GM19193 (cell line): ENCODE results near the gene PTBP1.

Experiments used
- POLR2A ChIP-seq: IDR thresholded peaks from 4 replicates; pipeline ENCODE4 v1.6.1; 2011; ENCODE audit not compliant: insufficient read depth, insufficient read length; ENCODE audit errors: extremely low read depth

The PTBP1 gene

DNA sequence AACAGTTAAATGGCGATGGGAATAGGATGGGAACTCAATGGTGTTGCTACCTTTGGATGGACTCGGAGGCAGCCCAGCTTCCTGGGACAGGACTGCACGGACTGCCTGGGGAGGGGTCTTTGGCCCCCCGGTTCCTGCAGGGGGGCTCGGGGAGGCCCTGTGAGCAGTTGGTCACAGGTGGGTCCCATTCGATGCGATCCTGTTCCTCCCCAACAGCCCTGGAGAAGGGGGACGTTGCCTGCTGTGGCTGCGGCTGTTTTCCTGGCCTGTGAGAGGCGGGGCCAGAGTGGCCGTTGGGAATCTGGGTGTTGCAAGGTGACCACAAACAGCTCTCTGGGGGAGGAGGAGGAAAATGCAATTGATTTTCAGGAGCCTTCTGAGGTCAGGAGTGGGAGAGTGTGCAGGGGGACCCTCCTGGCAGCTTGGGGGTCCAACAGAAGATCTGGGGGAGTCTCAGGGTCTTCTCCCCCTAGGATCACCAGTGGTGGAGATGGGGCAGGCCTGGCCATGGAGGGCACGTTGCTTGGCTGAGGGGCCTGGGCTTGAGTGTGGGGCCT lies 26.4 kb downstream of the PTBP1 start:
- no peak for TF ChIP-seq POLR2A

DNA sequence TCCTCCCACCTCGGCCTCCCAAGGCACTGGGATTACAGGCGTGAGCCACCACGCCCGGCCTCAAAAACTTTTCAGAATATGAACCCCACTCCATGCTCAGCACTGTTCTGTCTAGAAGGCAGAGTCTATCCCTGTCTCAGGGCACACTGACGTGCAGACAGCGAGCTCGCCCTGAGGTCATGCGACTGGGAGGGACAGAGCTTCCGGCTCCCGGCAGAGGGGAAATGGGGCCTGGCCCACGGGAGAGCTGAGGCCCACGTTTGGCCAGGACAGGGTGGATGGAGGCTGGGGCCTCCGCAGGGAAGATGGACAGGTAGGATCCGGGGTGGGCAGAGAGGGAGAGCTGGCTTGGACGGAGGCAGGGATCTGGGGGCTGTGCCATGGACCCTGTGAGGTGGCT lies 27.6 kb downstream of the PTBP1 start:
- TF ChIP-seq POLR2A, result no peak

DNA sequence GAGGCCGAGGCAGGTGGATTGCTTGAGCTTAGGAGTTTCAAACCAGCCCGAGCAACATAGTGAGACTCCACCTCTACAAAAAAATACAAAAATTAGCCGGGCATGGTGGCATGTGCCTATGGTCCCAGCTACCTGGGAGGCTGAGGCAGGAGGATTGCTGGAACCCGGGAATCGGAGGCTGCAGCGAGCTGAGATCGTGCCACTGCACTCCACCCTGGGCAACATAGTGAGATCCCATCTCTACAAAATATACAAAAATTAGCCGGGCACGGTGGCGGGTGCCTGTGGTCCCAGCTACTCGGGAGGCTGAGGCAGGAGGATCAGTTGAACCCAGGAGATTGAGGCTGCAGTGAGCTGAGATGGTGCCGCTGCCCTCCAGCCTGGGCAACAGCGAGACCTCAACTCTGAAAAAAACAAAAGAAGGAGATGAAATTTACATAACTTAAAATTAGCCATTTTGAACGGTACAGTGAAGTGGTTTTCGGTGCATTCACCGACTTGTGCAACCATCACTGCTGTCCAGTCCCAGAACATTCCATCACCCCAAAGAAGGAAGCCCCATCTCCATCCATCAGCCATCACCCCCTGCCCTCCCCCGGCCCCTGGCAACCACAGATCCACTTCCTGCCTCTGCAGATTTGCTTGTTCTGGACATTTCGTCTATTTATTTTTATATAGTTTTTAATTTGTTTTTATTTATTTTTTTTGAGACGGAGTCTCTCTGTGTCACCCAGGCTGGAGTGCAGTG lies 28.8 kb downstream of the PTBP1 start:
- TF ChIP-seq POLR2A, result no peak

DNA sequence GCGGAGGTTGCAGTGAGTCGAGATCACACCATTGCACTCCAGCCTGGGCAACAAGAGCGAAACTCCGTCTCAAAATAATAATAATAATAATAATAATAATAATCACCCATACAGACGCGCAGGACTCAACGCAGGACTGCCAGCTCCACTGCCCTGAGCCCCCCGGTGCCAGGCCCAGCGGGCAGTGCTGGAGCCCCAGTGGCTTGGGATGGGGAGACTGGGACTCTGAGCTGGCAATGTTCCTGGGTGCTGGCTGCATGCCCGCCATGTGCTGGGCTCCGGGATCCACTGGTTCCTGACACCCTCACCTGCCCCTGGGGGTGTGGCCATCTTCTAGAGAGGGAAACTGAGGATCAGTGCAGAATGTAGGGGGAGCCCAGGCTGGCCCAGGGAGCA lies 30.1 kb downstream of the PTBP1 start:
- no peak for TF ChIP-seq POLR2A

DNA sequence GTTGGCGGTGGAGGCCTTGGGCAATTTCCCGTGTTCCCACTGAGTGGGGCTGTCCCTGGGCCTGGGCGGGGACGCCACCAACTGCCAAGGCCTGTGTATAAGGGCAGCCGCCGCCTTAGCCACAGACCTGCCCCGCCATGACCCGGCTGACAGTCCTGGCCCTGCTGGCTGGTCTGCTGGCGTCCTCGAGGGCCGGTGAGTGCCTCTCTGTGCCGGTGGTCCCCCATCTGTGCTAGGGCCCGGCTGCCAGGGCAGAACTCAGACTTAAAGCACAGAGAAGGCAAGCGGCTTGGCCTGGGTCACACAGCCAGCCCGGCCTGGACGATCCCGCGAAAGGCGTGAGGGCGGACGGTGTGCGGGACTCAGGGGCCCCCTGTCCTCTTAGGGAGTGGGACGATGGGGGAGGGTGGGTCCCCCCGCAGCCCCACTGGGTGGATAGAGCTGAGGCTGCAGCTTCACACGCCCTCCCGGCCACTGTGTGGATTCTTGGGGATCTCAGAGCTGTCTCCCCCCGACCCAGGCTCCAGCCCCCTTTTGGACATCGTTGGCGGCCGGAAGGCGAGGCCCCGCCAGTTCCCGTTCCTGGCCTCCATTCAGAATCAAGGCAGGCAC lies 30.6 kb downstream of the PTBP1 start, which contains the start of gene AZU1:
AZU1 (plus strand) TSS at position 128 of the 612 bp plus-strand sequence; CDS start at position 138, 10 bp downstream.
- TF ChIP-seq POLR2A, result no peak

DNA sequence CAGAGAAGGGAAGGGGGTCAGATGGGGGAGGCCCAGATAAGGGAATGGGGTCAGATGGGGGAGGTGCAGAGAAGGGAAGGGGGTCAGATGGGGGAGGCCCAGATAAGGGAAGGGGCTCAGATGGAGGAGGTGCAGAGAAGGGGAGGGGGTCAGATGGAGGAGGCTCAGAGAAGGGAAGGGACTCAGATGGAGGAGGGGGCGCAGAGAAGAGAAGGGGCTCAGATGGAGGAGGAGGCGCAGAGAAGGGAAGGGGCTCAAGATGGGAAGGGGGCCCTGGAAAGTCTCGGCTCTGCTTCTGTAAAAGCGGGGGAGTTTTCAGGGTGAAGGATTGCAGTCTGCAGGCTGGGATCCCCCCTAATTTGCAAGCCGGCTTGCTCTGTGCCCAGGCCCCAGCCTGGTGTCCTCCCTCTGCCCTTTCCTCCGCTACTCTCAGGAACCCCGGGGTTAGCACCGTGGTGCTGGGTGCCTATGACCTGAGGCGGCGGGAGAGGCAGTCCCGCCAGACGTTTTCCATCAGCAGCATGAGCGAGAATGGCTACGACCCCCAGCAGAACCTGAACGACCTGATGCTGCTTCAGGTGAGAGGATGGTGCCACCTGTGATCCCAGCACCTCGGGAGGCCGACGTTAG lies 32.0 kb downstream of the PTBP1 start:
- no peak for TF ChIP-seq POLR2A

DNA sequence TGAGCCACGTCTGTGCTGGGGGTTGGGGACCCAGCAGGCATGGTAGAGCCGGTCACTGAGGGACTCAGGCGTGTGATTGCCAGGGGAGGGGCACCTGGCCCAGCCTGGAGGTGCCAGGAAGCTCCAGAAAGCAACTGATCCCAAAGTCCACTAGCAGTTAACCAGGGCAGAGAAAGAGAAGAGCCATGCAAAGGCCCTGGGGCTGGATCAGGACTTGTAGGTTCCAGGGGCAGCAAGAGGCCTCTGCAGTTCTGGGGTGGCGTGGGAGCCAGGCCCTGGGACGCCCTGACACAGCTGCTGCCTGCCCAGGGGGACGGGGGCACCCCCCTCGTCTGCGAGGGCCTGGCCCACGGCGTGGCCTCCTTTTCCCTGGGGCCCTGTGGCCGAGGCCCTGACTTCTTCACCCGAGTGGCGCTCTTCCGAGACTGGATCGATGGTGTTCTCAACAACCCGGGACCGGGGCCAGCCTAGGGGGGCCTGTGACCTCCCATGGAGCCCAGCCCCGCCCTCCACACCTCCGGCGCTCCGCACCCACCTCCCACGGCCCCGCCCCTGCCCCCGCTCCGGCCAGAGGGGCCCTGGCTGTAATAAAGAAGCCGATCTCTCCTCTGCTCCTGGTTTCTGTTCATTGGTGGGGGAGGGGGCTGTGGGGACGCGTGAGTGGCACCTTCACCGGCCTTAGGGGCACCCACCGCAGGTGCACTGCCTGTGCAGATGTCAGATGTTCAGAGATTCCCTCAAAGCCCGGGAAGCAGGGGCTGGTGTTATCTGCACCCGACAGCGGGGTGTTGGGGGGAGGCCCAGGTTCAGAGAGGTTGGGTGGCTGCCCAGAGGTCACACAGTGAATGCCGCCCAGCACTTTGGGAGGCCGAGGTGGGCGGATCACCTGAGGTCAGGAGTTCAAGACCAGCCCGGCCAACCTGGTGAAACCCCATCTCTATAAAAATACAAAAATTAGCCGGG lies 34.4 kb downstream of the PTBP1 start:
- TF ChIP-seq POLR2A, result no peak

DNA sequence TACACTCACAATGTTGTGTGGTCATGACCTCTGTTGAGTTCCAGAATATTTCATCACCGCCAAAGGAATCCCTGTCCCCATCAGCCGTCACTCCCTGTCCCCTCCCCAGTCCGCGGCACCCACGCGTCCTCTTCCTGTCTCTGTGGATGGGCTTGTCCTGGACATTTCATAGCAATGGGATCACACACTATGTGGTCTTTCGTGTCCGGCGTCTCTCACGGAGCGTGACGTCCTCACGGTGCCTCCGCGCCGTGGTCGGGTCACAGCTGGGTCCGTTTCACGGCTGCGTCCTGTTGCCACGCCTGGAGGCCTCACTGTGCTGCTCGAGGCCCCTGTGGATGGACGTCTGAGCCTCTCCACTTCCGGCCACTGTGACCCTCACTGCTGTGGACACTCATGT lies 37.0 kb downstream of the PTBP1 start:
- TF ChIP-seq POLR2A, result no peak

DNA sequence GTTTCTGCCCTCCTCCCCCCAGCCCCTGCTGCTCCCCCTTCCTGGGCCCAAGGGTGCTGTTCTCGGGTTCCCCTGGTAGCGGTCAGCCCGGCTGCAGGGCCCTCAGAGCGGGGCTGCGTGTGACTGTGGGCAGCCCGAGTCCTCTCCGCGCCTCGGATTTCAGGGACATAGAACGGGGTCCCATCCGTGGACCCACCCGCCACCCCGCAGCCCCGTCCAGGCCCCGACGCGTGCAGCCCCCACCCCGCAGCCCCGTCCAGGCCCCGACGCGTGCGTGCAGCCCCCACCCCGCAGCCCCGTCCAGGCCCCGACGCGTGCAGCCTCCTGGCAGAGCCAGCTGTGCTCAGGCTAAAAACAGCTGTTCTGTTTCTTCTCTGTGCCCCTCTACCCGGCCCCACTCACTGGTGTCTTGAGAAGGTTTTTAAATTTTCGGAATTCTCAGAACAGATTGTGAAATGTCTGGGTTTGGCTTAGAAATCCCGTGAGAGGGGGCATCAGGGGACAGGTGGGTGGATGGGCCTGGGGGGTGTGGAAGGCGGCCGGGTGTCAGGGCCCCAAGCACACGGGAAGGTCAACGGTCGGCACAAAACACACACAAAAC lies 38.1 kb downstream of the PTBP1 start:
- TF ChIP-seq POLR2A, result no peak

DNA sequence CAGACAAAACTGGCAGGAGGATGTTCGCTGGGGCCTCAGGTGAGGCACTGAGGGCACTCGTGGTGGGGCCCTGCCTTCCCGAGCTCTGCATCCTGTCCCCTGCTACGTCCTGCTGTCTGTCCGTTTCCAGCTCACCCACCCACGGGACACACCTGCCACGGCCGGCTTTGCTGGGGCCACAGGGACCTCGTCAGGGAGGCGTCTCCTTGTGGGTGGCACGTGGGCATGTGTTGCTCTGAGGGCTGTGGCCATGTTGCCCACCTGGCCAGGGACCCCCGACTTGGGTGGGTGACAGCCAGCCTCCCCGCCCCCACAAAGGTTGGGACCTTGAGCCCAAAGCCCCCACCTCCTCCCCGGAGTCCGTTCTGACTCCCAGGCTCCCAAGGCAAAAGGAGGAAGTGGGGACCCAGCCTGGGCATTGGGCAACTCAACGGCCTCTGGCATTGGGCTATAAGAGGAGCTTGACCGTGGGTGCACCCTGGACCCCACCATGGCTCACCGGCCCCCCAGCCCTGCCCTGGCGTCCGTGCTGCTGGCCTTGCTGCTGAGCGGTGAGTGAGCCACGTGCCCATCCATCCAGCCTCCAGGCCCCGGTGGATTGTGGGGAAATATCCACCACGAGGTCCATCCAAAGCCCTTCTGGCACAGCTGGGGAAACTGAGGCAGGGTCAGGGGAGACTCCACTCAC lies 43.4 kb downstream of the PTBP1 start, which contains the start of gene PRTN3:
PRTN3 (plus strand) TSS at position 481 of the 688 bp plus-strand sequence; CDS start at position 491, 10 bp downstream.
- TF ChIP-seq POLR2A, result no peak

DNA sequence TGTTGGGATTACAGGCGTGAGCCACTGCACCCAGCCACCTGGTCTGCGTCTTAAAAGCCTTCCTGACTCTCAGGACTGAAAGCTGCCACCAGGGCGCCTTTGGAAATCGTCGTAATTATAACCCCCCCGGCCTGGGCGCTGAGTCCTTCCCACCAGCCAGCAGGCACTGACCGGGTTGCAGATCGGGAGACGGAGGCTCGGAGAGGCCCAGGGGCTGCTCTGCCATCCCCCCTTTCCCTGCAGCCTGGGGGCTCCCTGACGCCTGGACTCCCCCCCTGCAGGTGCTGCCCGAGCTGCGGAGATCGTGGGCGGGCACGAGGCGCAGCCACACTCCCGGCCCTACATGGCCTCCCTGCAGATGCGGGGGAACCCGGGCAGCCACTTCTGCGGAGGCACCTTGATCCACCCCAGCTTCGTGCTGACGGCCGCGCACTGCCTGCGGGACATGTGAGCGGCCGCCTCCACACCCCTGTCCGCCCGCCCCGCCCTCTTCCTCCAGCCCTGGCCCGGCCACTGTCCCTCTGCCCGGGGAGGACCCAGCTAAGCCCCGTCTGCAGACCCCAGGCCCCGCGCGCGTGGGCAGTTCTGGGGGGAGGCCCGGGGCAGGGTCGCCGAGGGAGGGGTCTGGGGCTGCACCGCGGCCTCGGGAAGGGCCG lies 46.1 kb downstream of the PTBP1 start:
- TF ChIP-seq POLR2A, result no peak

DNA sequence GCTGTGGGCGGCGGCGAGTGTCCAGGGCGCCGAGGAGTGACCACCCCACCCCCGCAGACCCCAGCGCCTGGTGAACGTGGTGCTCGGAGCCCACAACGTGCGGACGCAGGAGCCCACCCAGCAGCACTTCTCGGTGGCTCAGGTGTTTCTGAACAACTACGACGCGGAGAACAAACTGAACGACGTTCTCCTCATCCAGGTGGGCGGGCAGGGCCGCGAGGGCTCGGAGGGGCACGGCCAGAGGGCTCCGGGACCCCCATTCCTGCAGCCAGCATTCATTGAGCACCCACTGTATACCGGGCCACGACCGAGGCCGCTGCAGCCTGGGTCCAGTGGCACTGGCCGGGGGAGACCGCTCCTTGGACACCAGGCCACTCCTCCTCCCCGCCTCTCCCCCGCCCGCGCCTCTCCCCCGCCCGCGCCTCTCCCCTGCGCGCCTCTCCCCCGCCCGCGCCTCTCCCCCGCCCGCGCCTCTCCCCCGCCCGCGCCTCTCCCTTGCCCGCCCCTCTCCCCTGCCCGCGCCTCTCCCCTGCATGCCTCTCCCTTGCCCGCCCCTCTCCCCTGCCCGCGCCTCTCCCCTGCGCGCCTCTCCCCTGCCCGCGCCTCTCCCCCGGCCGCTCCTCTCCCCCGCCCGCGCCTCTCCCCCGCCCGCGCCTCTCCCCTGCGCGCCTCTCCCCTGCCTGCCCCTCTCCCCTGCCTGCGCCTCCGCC lies 46.7 kb downstream of the PTBP1 start:
- no peak for TF ChIP-seq POLR2A
